Immature natural killer cell (primary cell): Measurements from ENCODE around the gene PAPPA. TPM values are rescaled to one million over a fixed set of nuclear protein-coding genes. Genes with fewer than 3 reads are reported as not detected.

Experiments
- DNase-seq, 3 donors: peaks; one replicate each; pipeline ENCODE4 v3.0.0; 2022; ENCODE audit warnings: mixed read lengths in 1 of 3
- H3K27ac Mint-ChIP-seq, 6 donors: one replicate each; pipeline ENCODE4 v1.8.0; 2020; ENCODE audit warnings: mixed read lengths in 6 of 6, mild to moderate bottlenecking in 5 of 6, inconsistent platforms in 4 of 6, moderate library complexity in 3 of 6
- H3K27me3 Mint-ChIP-seq, 3 donors: one replicate each; pipeline ENCODE4 v1.8.0; 2020 to 2021; ENCODE audit warnings: low read depth in 3 of 3, mild to moderate bottlenecking in 3 of 3, mixed read lengths in 3 of 3, moderate library complexity in 3 of 3, inconsistent platforms in 1 of 3
- H3K36me3 Mint-ChIP-seq, 3 donors: one replicate each; pipeline ENCODE4 v1.8.0; 2020; ENCODE audit warnings: mixed read lengths in 3 of 3, inconsistent platforms in 2 of 3, mild to moderate bottlenecking in 2 of 3
- H3K4me1 Mint-ChIP-seq, 2 donors: one replicate each; pipeline ENCODE4 v1.8.0; 2020; ENCODE audit warnings: inconsistent platforms in 2 of 2, mild to moderate bottlenecking in 2 of 2, mixed read lengths in 2 of 2, moderate library complexity in 1 of 2
- H3K4me3 Mint-ChIP-seq, 5 donors: one replicate each; pipeline ENCODE4 v1.8.0; 2020; ENCODE audit warnings: mild to moderate bottlenecking in 5 of 5, mixed read lengths in 5 of 5, inconsistent platforms in 3 of 5, moderate library complexity in 3 of 5
- H3K9me3 Mint-ChIP-seq, 6 donors: one replicate each; pipeline ENCODE4 v1.8.0; 2020; ENCODE audit warnings: mild to moderate bottlenecking in 6 of 6, mixed read lengths in 6 of 6, inconsistent platforms in 4 of 6, moderate library complexity in 3 of 6
- polyA plus RNA-seq, 3 donors: library from polyadenylated mRNA; unstranded; fragments of 300-500 nt; fragmentation: Illumina TruSeq; gene quantifications; one replicate each; pipeline ENCODE4 v1.2.3, GENCODE V29; 2021

Gene PAPPA
- polyA plus RNA-seq, 3 donors from 2014 or later = not detected

GRCh38 chr9:116393198-116393597, 239.6 kb downstream of the PAPPA start:
- peaks cover 0 to 4% (median 0%) of the 10 kb centered on the region in 3 donors for H3K36me3 Mint-ChIP-seq
- no peaks in the 10 kb centered on the region for H3K4me1 Mint-ChIP-seq
- no peak overlapping the region for H3K27ac Mint-ChIP-seq
- peaks cover 0 to 16% (median 5%) of the 10 kb centered on the region in 6 donors for H3K9me3 Mint-ChIP-seq
- H3K27me3 Mint-ChIP-seq = peaks cover 0 to 3% (median 0%) of the 10 kb centered on the region in 3 donors
- DNase-seq = no peak
- H3K4me3 Mint-ChIP-seq = no peak overlapping the region

GRCh38 chr9:116394070-116394469, 240.5 kb downstream of the PAPPA start:
- H3K4me3 Mint-ChIP-seq = no peak overlapping the region
- no peak for DNase-seq
- peaks cover 0 to 16% (median 5%) of the 10 kb centered on the region in 6 donors for H3K9me3 Mint-ChIP-seq
- H3K4me1 Mint-ChIP-seq = no peaks in the 10 kb centered on the region
- no peak overlapping the region for H3K27ac Mint-ChIP-seq
- peaks cover 0 to 4% (median 0%) of the 10 kb centered on the region in 3 donors for H3K36me3 Mint-ChIP-seq
- peaks cover 0 to 3% (median 0%) of the 10 kb centered on the region in 3 donors for H3K27me3 Mint-ChIP-seq

GRCh38 chr9:116394894-116395698, 241.5 kb downstream of the PAPPA start:
- peaks cover 4% of the 10 kb centered on the region in 3 donors for H3K36me3 Mint-ChIP-seq
- H3K4me3 Mint-ChIP-seq = no peak overlapping the region
- peaks cover 0 to 2% of the 10 kb centered on the region in 2 donors for H3K4me1 Mint-ChIP-seq

GRCh38 chr9:116395699-116396037, 242.1 kb downstream of the PAPPA start:
- peaks cover 0 to 3% (median 0%) of the 10 kb centered on the region in 3 donors for H3K27me3 Mint-ChIP-seq
- no peak for DNase-seq
- H3K36me3 Mint-ChIP-seq = peaks cover 4 to 6% (median 4%) of the 10 kb centered on the region in 3 donors
- H3K4me1 Mint-ChIP-seq = peaks cover 0 to 4% of the 10 kb centered on the region in 2 donors
- H3K27ac Mint-ChIP-seq = no peak overlapping the region
- no peak overlapping the region for H3K4me3 Mint-ChIP-seq
- H3K9me3 Mint-ChIP-seq = peaks cover 0 to 14% (median 2%) of the 10 kb centered on the region in 6 donors

More at GRCh38 chr9:116394894-116395698, 241.5 kb downstream of the PAPPA start:
- Mint-ChIP-seq H3K9me3 (peaks cover 0 to 14% (median 2%) of the 10 kb centered on the region in 6 donors), H3K27ac (no peak overlapping the region), H3K27me3 (peaks cover 0 to 3% (median 0%) of the 10 kb centered on the region in 3 donors)
- DNase-seq = no peak

- H3K4me1 Mint-ChIP-seq = peaks cover 0 to 4% of the 10 kb centered on the region in 2 donors
- peaks cover 0 to 2% (median 0%) of the 10 kb centered on the region in 3 donors for H3K27me3 Mint-ChIP-seq
- peaks cover 3 to 6% (median 4%) of the 10 kb centered on the region in 3 donors for H3K36me3 Mint-ChIP-seq
- H3K4me3 Mint-ChIP-seq = no peak overlapping the region
- H3K27ac Mint-ChIP-seq = no peak overlapping the region
- H3K9me3 Mint-ChIP-seq = peaks cover 0 to 10% (median under 1%) of the 10 kb centered on the region in 6 donors
- no peak for DNase-seq
Observed at GRCh38 chr9:116403171-116403570, 249.6 kb downstream of the PAPPA start.

- Mint-ChIP-seq H3K9me3 (peaks cover 0 to 11% (median 2%) of the 10 kb centered on the region in 6 donors), H3K27me3 (peaks cover 0 to 2% (median 0%) of the 10 kb centered on the region in 3 donors), H3K4me1 (peaks cover 0 to 4% of the 10 kb centered on the region in 2 donors), H3K4me3 (no peak overlapping the region), H3K36me3 (peaks cover 4 to 6% (median 6%) of the 10 kb centered on the region in 3 donors), H3K27ac (no peak overlapping the region)
- no peak for DNase-seq
Observed at GRCh38 chr9:116404228-116404627, 250.6 kb downstream of the PAPPA start.

- Mint-ChIP-seq H3K9me3 (peaks cover 0 to 11% (median 2%) of the 10 kb centered on the region in 6 donors), H3K36me3 (peaks cover 0 to 6% (median 0%) of the 10 kb centered on the region in 3 donors), H3K27me3 (peaks cover 0 to 4% (median under 1%) of the 10 kb centered on the region in 3 donors), H3K4me3 (no peak overlapping the region), H3K27ac (no peak overlapping the region), H3K4me1 (no peaks in the 10 kb centered on the region)
- no peak for DNase-seq
Observed at GRCh38 chr9:116405321-116405720, 251.7 kb downstream of the PAPPA start.

- Mint-ChIP-seq H3K9me3 (peaks cover 0 to 11% (median 2%) of the 10 kb centered on the region in 6 donors), H3K27me3 (peaks cover 0 to 8% (median 1%) of the 10 kb centered on the region in 3 donors), H3K4me3 (no peak overlapping the region), H3K36me3 (peaks cover 0 to 6% (median 0%) of the 10 kb centered on the region in 3 donors), H3K27ac (no peak overlapping the region), H3K4me1 (no peaks in the 10 kb centered on the region)
- DNase-seq = no peak
Observed at GRCh38 chr9:116406469-116406868, 252.9 kb downstream of the PAPPA start.

GRCh38 chr9:116409129-116409528, 255.5 kb downstream of the PAPPA start:
- Mint-ChIP-seq H3K27ac (no peak overlapping the region), H3K27me3 (peaks cover 0 to 8% (median 1%) of the 10 kb centered on the region in 3 donors), H3K9me3 (peaks cover 0 to 11% (median 4%) of the 10 kb centered on the region in 6 donors), H3K36me3 (peaks cover 0 to 6% (median 0%) of the 10 kb centered on the region in 3 donors), H3K4me3 (no peak overlapping the region), H3K4me1 (no peaks in the 10 kb centered on the region)
- DNase-seq = no peak

- Mint-ChIP-seq H3K36me3 (peaks cover 0 to 6% (median 0%) of the 10 kb centered on the region in 3 donors), H3K4me1 (no peaks in the 10 kb centered on the region), H3K9me3 (peaks cover 0 to 9% (median 4%) of the 10 kb centered on the region in 6 donors), H3K27me3 (peaks cover 0 to 8% (median 1%) of the 10 kb centered on the region in 3 donors), H3K27ac (no peak overlapping the region), H3K4me3 (no peak overlapping the region)
- no peak for DNase-seq
Observed at GRCh38 chr9:116409638-116410037, 256.0 kb downstream of the PAPPA start.

- Mint-ChIP-seq H3K9me3 (peaks cover 0 to 9% (median 4%) of the 10 kb centered on the region in 6 donors), H3K36me3 (peaks cover 0 to 6% (median 3%) of the 10 kb centered on the region in 3 donors), H3K4me1 (no peaks in the 10 kb centered on the region), H3K27me3 (peaks cover 0 to 6% (median 1%) of the 10 kb centered on the region in 3 donors), H3K27ac (no peak overlapping the region), H3K4me3 (no peak overlapping the region)
- no peak for DNase-seq
Observed at GRCh38 chr9:116411506-116411905, 257.9 kb downstream of the PAPPA start.

- no peaks in the 10 kb centered on the region for H3K4me1 Mint-ChIP-seq
- H3K27me3 Mint-ChIP-seq = peaks cover 0 to 6% (median 1%) of the 10 kb centered on the region in 3 donors
- H3K4me3 Mint-ChIP-seq = no peak overlapping the region
- peaks cover 0 to 4% (median 2%) of the 10 kb centered on the region in 6 donors for H3K9me3 Mint-ChIP-seq
- no peak for DNase-seq
- no peak overlapping the region for H3K27ac Mint-ChIP-seq
- peaks cover 0 to 10% (median 9%) of the 10 kb centered on the region in 3 donors for H3K36me3 Mint-ChIP-seq
Observed at GRCh38 chr9:116414374-116414773, 260.8 kb downstream of the PAPPA start.

- H3K27me3 Mint-ChIP-seq = no peaks in the 10 kb centered on the region
- no peak for DNase-seq
- H3K4me3 Mint-ChIP-seq = no peak overlapping the region
- H3K27ac Mint-ChIP-seq = no peak overlapping the region
- no peaks in the 10 kb centered on the region for H3K4me1 Mint-ChIP-seq
- peaks cover 0 to 4% (median 2%) of the 10 kb centered on the region in 6 donors for H3K9me3 Mint-ChIP-seq
- H3K36me3 Mint-ChIP-seq = peaks cover 4 to 24% (median 18%) of the 10 kb centered on the region in 3 donors
Observed at GRCh38 chr9:116416421-116416820, 262.8 kb downstream of the PAPPA start.

- peaks cover 4 to 27% (median 18%) of the 10 kb centered on the region in 3 donors for H3K36me3 Mint-ChIP-seq
Observed at GRCh38 chr9:116417464-116417863, 263.9 kb downstream of the PAPPA start.

More at GRCh38 chr9:116417464-116417863, 263.9 kb downstream of the PAPPA start:
- no peak for DNase-seq
- Mint-ChIP-seq H3K9me3 (peaks cover 0 to 4% (median 2%) of the 10 kb centered on the region in 6 donors), H3K27me3 (no peaks in the 10 kb centered on the region), H3K27ac (no peak overlapping the region), H3K4me3 (no peak overlapping the region), H3K4me1 (no peaks in the 10 kb centered on the region)
